ENCODE measurements around the gene CFAP97D2. TPM values are rescaled to one million over a fixed set of nuclear protein-coding genes. Genes with fewer than 3 reads are reported as not detected.

The CFAP97D2 gene
- total RNA-seq, 1 experiment from 2014 or later: not detected

GRCh38 chr13:114235697-114236096 lies 56.6 kb downstream of the CFAP97D2 start:
- Mint-ChIP-seq H3K36me3 (ENCODE audit: insufficient read depth, unreplicated experiment) (peaks cover 24% of the 10 kb centered on the region), H3K27me3 (ENCODE audit: insufficient read depth, unreplicated experiment) (no peaks in the 10 kb centered on the region), H3K4me3 (ENCODE audit: unreplicated experiment) (peak overlapping the region; percentile 80), H3K9me3 (ENCODE audit: unreplicated experiment) (no peaks in the 10 kb centered on the region), H3K4me1 (ENCODE audit: low read depth, unreplicated experiment) (peaks cover 6% of the 10 kb centered on the region), H3K27ac (ENCODE audit: unreplicated experiment) (peak overlapping the region; percentile 68)
- TF ChIP-seq, protein P1, sequence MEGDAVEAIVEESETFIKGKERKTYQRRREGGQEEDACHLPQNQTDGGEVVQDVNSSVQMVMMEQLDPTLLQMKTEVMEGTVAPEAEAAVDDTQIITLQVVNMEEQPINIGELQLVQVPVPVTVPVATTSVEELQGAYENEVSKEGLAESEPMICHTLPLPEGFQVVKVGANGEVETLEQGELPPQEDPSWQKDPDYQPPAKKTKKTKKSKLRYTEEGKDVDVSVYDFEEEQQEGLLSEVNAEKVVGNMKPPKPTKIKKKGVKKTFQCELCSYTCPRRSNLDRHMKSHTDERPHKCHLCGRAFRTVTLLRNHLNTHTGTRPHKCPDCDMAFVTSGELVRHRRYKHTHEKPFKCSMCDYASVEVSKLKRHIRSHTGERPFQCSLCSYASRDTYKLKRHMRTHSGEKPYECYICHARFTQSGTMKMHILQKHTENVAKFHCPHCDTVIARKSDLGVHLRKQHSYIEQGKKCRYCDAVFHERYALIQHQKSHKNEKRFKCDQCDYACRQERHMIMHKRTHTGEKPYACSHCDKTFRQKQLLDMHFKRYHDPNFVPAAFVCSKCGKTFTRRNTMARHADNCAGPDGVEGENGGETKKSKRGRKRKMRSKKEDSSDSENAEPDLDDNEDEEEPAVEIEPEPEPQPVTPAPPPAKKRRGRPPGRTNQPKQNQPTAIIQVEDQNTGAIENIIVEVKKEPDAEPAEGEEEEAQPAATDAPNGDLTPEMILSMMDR (IDR thresholded peaks at IDR 0.05; ENCODE audit: insufficient read depth in 1 of 2, low read depth in 1 of 2, low read length in 1 of 2, severe bottlenecking in 1 of 2, unreplicated experiment in 1 of 2): no peak
- Histone ChIP-seq H3K36me3 (ENCODE audit: control insufficient read depth, insufficient read depth, low read length) (peaks cover 1% of the 10 kb centered on the region; the same call in 1 of the 2 replicates), H3K4me3 (ENCODE audit: low read depth, low read length) (peak overlapping the region; percentile 96), H3K4me1 (no peaks in the 10 kb centered on the region), H3K27me3 (replicated peaks; ENCODE audit: control insufficient read depth, insufficient read depth, low read length) (no peaks in the 10 kb centered on the region), H3K9me3 (no peaks in the 10 kb centered on the region)
- intact Hi-C loops (cut with micrococcal nuclease; ENCODE audit: unreplicated experiment): no loop called here
- CTCF ChIA-PET: no interaction called here
- DNase-seq: no peak
- BruUV-seq (replicated peaks): TSS peak; percentile 56
- POLR2A ChIA-PET: no interaction called here

DNA sequence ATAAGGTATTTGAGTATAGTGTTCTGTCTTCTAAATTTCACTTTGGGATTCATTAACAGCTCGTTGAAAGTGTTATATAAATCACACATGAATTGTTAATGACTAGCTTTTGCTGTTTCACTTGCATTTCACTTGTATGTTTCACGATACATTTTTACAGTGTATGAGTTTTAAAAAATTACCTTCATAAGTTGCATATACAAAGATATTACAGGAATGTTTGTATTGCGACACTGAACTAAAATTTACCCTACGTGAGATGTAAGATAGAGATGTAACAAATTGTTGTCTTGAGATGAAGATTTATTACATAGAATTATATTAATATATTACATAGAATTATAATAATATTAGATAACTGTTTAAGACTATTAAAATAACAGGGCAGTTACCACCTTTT lies 57.2 kb downstream of the CFAP97D2 start:
- H3K27me3 ChIP-seq (replicated peaks; ENCODE audit: control insufficient read depth, insufficient read depth, low read length): no peaks in the 10 kb centered on the region
- POLR2A ChIA-PET: no interaction called here
- Mint-ChIP-seq H3K27me3 (ENCODE audit: insufficient read depth, unreplicated experiment) (no peaks in the 10 kb centered on the region), H3K4me1 (ENCODE audit: low read depth, unreplicated experiment) (peaks cover 6% of the 10 kb centered on the region), H3K27ac (ENCODE audit: unreplicated experiment) (no peak overlapping the region), H3K9me3 (ENCODE audit: unreplicated experiment) (no peaks in the 10 kb centered on the region), H3K36me3 (ENCODE audit: insufficient read depth, unreplicated experiment) (peaks cover 29% of the 10 kb centered on the region), H3K4me3 (ENCODE audit: unreplicated experiment) (peak overlapping the region; percentile 80)
- peak overlapping the region; percentile 96 for H3K4me3 ChIP-seq (ENCODE audit: low read depth, low read length)
- H3K36me3 ChIP-seq (ENCODE audit: control insufficient read depth, insufficient read depth, low read length): peaks cover 3% of the 10 kb centered on the region
- H3K4me1 ChIP-seq: no peaks in the 10 kb centered on the region
- TF ChIP-seq, protein P1 (IDR thresholded peaks at IDR 0.05; ENCODE audit: insufficient read depth in 1 of 2, low read depth in 1 of 2, low read length in 1 of 2, severe bottlenecking in 1 of 2, unreplicated experiment in 1 of 2): no peak
- CTCF ChIA-PET: no interaction called here
- no TSS peak for BruUV-seq (replicated peaks)
- no peaks in the 10 kb centered on the region for H3K9me3 ChIP-seq
- DNase-seq: no peak
- intact Hi-C loops (cut with micrococcal nuclease; ENCODE audit: unreplicated experiment): no loop called here

- no peak overlapping the region for H3K4me3 ChIP-seq (ENCODE audit: low read depth, low read length)
- no peaks in the 10 kb centered on the region for H3K4me1 Mint-ChIP-seq (ENCODE audit: low read depth, unreplicated experiment)
- no peaks in the 10 kb centered on the region for H3K9me3 ChIP-seq
- no peaks in the 10 kb centered on the region for H3K27me3 Mint-ChIP-seq (ENCODE audit: insufficient read depth, unreplicated experiment)
- ChIA-PET POLR2A (no interaction called here), CTCF (no interaction called here)
- H3K36me3 ChIP-seq (ENCODE audit: control insufficient read depth, insufficient read depth, low read length): peaks cover 4% of the 10 kb centered on the region
- no peaks in the 10 kb centered on the region for H3K27me3 ChIP-seq (replicated peaks; ENCODE audit: control insufficient read depth, insufficient read depth, low read length)
- H3K9me3 Mint-ChIP-seq (ENCODE audit: unreplicated experiment): no peaks in the 10 kb centered on the region
- no TSS peak for BruUV-seq (replicated peaks)
- no peak overlapping the region for H3K27ac Mint-ChIP-seq (ENCODE audit: unreplicated experiment)
- peaks cover 43% of the 10 kb centered on the region for H3K36me3 Mint-ChIP-seq (ENCODE audit: insufficient read depth, unreplicated experiment)
- no peak overlapping the region for H3K4me3 Mint-ChIP-seq (ENCODE audit: unreplicated experiment)
- no peaks in the 10 kb centered on the region for H3K4me1 ChIP-seq
- TF ChIP-seq, protein P1 (IDR thresholded peaks at IDR 0.05; ENCODE audit: insufficient read depth in 1 of 2, low read depth in 1 of 2, low read length in 1 of 2, severe bottlenecking in 1 of 2, unreplicated experiment in 1 of 2): no peak
- no peak for DNase-seq
- intact Hi-C loops (cut with micrococcal nuclease; ENCODE audit: unreplicated experiment): no loop called here
Measured at GRCh38 chr13:114237415-114238112, 58.5 kb downstream of the CFAP97D2 start.
